SHP77 treated with DMSO at 0.1 percent for 48 hours (cell line): ENCODE measurements around the gene HUS1.
A peak's percentile ranks its signal among the peaks of the same experiment; 100 is the strongest.
"Not testable (repeated sequence)": the region's sequence is repeated elsewhere in the genome, so short reads cannot be mapped to it uniquely, and the experiment has no call there.

Experiments used
- DNase-seq: peaks from one replicate; lab custom pipeline; 2025; lab: John Stamatoyannopoulos, UW

HUS1 gene

DNA sequence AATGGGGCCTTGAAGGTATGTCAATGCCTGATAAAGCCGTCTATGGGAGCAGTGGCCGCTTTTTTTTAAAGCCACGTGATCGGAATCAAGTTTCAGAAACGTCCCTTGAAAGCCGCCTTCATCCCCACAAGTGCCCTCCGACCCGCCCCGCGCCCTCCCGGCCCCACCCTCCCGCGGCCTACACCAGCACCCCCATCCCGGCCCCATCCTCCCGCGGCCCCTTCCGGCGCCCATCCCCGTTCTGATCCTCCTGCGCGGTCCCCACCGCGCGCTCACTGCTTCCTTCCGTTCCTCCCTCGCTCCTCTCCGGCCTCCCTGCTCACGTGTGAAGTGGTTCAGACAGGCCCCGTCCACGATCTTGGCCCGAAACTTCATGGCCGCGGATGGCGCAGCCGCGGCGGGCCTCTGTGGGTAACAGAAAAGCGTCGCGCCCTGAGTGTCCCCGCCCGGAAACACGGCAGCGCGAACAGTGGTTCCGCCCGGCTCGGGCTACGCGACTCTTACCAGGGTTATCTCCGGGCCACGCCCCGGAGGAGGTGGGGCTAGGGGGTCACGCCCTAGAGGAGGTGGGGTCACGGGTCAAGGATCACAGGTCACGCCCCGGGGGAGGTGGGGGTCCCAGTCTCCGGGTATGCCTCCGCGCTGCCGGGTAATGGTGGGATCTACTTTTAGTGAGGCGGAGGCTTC is at the start of gene HUS1:
Gene HUS1, minus strand, starts transcription at position 471 of the 687 bp plus-strand sequence. Its CDS starts 96 bp downstream, at position 375.
- DNase-seq: peak; percentile 79

DNA sequence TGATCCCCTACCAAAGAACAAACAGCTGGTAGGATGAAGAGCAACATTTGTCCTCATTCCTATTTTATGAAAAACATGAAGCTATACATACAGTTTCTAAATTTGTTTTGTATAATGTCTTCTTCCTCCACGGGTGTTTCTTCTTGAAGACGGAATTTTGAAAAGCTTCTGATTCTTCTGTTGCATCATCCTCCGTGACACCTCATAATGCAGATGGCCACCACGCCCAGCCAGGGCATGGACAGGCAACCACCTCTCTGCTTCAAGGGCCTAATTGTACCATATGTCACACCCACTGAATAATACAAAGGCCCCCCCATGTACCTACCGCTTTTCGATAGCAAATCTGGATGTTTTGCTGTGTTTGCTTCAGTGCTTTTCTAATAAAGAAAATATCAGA is 49.5 kb upstream of the HUS1 start, which contains the start of gene SUN3:
Gene SUN3, minus strand, starts transcription at position 170 of the 400 bp plus-strand sequence. Its CDS starts 169 bp downstream, at position 1.
- DNase-seq: no peak

DNA sequence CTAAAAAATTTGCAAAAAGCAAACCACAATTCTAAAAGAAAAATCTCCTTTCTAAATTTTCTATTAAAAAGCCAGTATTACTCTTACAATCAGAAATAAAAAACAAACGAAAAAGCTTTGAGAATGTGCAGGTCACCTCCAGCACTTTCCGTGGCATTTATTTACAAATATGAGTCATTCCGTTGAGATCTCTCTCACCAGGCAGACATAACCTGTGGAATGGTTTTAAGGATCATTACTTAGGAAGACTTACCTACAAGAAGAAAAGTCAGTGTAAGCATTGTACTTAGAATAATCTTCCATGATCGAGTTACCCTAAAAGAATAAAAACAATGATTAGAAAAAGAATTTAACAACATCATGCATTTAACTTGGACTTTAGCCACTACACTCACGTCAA is 46.2 kb upstream of the HUS1 start:
- DNase-seq: no peak

GRCh38 chr7:48017674-48018073 is 38.3 kb upstream of the HUS1 start:
- no peak for DNase-seq

GRCh38 chr7:48016641-48017040 is 37.2 kb upstream of the HUS1 start:
- no peak for DNase-seq

DNA sequence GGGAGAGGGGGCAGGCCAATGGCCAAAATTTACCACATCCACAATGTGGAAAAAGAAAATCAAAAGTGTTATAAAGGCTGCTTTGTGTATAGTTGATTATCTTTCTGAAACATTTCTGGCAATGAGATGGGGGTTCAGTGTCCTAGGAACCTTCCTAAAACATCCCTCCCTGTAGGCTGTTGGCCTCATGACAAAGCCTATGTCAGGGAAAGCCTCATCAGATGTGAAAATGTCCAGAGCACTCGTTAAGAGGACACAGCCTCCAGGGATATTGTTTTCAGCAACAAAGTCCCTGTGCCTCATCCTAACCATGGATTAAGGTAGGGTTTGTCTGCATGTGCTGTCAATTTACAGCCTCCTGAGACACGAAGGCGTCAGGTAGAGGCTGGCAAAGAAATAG is 32.5 kb upstream of the HUS1 start:
- no peak for DNase-seq

GRCh38 chr7:48011323-48011722 is 31.9 kb upstream of the HUS1 start:
- DNase-seq: no peak

DNA sequence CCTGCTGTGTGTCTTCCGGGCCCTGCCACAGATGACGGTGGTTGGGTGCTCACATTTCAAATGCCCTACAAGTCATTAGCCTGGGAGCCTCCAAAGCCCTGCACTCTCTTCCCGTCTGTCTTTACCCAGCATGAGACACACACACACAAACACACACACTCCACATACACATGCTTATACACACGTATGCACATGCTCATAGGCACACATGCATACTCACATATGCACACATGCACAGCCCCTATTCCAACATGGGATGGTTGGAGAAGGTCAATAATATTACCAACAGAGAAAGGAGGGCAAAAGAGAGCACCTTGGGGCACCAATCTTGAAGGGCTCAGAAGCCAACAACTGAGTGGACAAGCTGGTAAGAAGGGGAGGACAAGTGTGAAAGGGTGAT is 30.5 kb upstream of the HUS1 start:
- no peak for DNase-seq

- no peak for DNase-seq
Observed at GRCh38 chr7:48009257-48009656, 29.8 kb upstream of the HUS1 start.

DNA sequence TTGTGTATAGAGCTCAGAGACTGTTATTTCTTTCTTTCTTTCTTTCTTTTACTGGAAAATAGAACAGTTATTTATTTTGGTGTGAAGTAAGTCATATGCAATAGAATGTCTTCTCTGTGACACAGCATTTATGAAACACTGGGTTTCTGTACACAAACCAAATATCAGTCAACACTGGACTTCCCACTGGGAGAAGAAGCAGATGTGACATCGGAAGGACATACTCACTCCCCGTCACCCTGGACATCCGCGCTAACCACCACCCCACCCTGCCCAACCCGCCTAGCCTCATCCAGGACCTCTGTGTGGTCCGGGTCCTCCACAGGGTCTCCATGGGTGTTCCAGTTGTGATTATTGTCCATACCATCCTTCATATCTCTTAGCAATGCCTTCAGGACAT is 27.5 kb upstream of the HUS1 start:
- DNase-seq: no peak

DNA sequence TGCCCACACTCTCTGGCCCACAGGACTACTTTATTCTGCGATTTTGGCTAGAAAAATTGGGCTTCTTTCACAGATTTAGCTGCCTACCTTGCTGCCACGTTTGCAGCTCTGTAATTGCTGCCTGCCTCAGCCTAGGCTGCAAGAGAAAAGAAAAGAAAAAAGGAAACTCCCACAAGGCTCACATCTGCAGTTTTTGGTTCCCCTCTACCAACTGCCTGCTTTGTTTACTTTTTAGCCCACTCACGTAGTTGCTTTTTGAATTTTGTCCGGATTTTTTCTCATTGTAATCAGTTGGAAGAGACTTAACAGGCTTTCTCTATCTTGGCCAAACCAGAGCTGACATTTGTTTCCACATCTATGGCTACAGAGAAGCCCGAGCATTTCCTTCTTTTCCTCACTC is 25.2 kb upstream of the HUS1 start:
- no peak for DNase-seq

DNA sequence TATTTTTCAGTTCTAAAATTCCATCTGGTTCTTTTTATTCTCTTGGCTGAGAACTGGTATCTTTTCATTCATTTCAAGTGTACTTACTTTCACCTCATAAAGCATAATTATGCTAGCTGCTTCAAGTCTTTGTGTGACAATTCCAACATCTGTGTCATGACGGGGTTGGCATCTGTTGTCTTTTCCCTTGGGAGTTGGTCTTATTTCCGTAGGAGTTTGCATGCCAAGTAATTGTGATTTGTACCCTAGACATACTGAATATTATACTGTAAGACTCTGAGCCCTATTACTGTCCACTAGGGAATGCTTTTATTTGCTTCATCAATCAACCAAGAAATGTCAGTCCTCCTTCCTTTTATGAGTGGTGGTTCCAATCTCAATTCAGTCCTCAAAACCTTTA is 24.6 kb upstream of the HUS1 start:
- DNase-seq: no peak

DNA sequence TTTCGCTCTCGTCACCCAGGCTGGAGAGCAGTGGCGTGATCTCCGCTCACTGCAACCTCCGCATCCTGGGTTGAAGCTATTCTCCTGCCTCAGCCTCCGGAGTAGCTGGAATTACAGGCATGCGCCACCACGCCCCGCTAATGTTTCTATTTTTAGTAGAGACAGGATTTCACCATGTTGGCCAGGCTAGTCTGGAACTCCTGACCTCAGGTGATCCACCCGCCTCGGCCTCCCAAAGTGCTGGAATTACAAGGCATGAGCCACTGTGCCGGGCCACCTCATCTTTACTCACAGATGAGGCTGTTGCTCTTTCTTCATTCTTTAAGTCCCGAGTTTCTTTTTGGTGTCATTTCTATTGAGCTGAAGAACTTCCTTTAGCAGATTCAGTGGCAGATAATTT is 20.7 kb upstream of the HUS1 start:
- not testable (repeated sequence) for DNase-seq

GRCh38 chr7:47999413-47999812 is 20.0 kb upstream of the HUS1 start:
- no peak for DNase-seq

- no peak for DNase-seq
Observed at GRCh38 chr7:47992446-47992845, 13.0 kb upstream of the HUS1 start.

- DNase-seq: peak; percentile 97
Observed at GRCh38 chr7:47991741-47992311, 12.4 kb upstream of the HUS1 start.

GRCh38 chr7:47991270-47991669 is 11.9 kb upstream of the HUS1 start:
- no peak for DNase-seq

- DNase-seq: no peak
Observed at GRCh38 chr7:47990592-47990991, 11.2 kb upstream of the HUS1 start.

GRCh38 chr7:47989607-47990400 is 10.4 kb upstream of the HUS1 start:
- not testable (repeated sequence) for DNase-seq

GRCh38 chr7:47988496-47989386 is 9.3 kb upstream of the HUS1 start:
- peak; percentile 17 for DNase-seq

- DNase-seq: no peak
Observed at GRCh38 chr7:47982610-47983009, 3.2 kb upstream of the HUS1 start.

DNA sequence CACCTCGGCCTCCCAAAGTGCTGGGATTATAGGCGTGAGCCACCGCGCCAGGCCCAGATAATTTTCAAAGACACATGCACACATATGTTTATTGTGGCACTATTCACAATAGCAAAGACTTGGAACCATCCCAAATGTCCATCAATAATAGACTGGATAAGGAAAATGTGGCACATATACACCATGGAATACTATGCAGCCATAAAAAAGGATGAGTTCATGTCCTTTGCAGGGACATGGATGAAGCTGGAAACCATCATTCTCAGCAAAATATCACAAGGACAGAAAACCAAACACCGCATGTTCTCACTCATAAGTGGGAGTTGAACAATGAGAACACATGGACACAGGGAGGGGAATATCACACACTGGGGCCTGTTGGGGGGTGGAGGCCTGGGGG is 1.2 kb upstream of the HUS1 start:
- not testable (repeated sequence) for DNase-seq
